HG03354 (cell line): ENCODE measurements around the gene LSM5.
"Not testable (repeated sequence)": the region's sequence is repeated elsewhere in the genome, so short reads cannot be mapped to it uniquely, and the experiment has no call there.

Source experiments
- ATAC-seq: cut with Tn5 transposase; IDR thresholded peaks from one replicate; pipeline ENCODE4 v1.9.1; 2021; ENCODE audit warnings: mild to moderate bottlenecking; ENCODE audit not compliant: unreplicated experiment, poor library complexity, severe bottlenecking

The LSM5 gene

GRCh38 chr7:32470004-32470403, 20.2 kb downstream of the LSM5 start:
- not testable (repeated sequence) for ATAC-seq

- ATAC-seq: not testable (repeated sequence)
Measured at GRCh38 chr7:32464641-32465416, 25.4 kb downstream of the LSM5 start.

GRCh38 chr7:32462977-32463376, 27.2 kb downstream of the LSM5 start:
- ATAC-seq: no peak

- no peak for ATAC-seq
Measured at GRCh38 chr7:32462451-32462850, 27.7 kb downstream of the LSM5 start.

GRCh38 chr7:32461484-32461883, 28.7 kb downstream of the LSM5 start:
- no peak for ATAC-seq

- no peak for ATAC-seq
Measured at GRCh38 chr7:32459788-32460187, 30.4 kb downstream of the LSM5 start.

- ATAC-seq: no peak
Measured at GRCh38 chr7:32458025-32458424, 32.2 kb downstream of the LSM5 start.

GRCh38 chr7:32453341-32454011, 36.7 kb downstream of the LSM5 start:
- ATAC-seq: no peak

- no peak for ATAC-seq
Measured at GRCh38 chr7:32447218-32447617, 43.0 kb downstream of the LSM5 start.

- ATAC-seq: no peak
Measured at GRCh38 chr7:32436146-32436928, 53.8 kb downstream of the LSM5 start.
